ENCODE data around the gene SYCP2.

DNA sequence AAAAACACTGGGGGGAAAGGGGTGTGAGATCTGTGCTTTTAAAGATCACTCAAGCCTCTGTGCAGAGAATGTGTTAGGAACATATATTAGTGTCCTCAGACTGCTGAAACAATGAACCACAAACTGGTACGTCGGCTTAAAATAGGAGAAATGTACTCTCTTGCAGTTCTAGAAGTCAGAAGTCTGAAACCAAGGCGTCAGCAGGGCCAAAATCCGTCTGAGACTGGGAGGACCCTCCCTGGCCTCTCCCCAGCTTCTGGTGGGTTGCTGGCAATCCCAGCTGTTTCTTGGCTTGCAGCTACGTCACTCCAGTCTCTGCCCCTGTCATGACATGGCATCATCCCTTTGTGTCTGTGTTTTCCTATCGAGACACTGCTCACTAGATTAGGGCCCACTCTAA is 28.7 kb upstream of the SYCP2 start:
- no peak for TF ChIP-seq POLR2A (IDR thresholded peaks at IDR 0.05; ENCODE audit: low read length)
- no peak for TF ChIP-seq GATA1 (IDR thresholded peaks at IDR 0.05; ENCODE audit: low read depth, low read length)

Measured in erythroblast (primary cell).